ENCODE results near the gene PRLHR.

PRLHR gene

GRCh38 chr10:118557946-118558345 lies 37.5 kb downstream of the PRLHR start:
- no peak for DNase-seq

GRCh38 chr10:118551535-118552100 lies 43.8 kb downstream of the PRLHR start:
- DNase-seq = peak in 3 of 4 experiments; percentile 5 to 39 (median 34)

GRCh38 chr10:118547282-118547681 lies 48.2 kb downstream of the PRLHR start:
- DNase-seq = no peak

- no peak for DNase-seq
Measured at GRCh38 chr10:118546479-118546878, 49.0 kb downstream of the PRLHR start.

- DNase-seq = no peak
Measured at GRCh38 chr10:118545381-118545780, 50.1 kb downstream of the PRLHR start.

- no peak for DNase-seq
Measured at GRCh38 chr10:118544401-118544948, 51.0 kb downstream of the PRLHR start.

- peak; percentile 56 to 75 (median 64) for DNase-seq
Measured at GRCh38 chr10:118543714-118544400, 51.6 kb downstream of the PRLHR start.

- DNase-seq = peak; percentile 19 to 65 (median 43)
Measured at GRCh38 chr10:118542745-118543144, 52.7 kb downstream of the PRLHR start.

- no peak for DNase-seq
Measured at GRCh38 chr10:118542205-118542604, 53.2 kb downstream of the PRLHR start.

- DNase-seq = no peak
Measured at GRCh38 chr10:118541718-118542117, 53.7 kb downstream of the PRLHR start.

Data from suppressor macrophage (primary cell).